Spleen (tissue), 11 donors: Measurements from ENCODE around the gene GDI1. TPM values are rescaled to one million over a fixed set of nuclear protein-coding genes. Genes with fewer than 3 reads are reported as not detected.

Source experiments
- DNase-seq: peaks from one replicate; pipeline ENCODE4 v3.0.0-alpha.2; 2020
- H3K27ac ChIP-seq, 8 donors: fragments of 200-600 bp; sonication (generic) in 7 of 8; 1 replicate in 4 of 8; 2 replicates in 4 of 8; pipeline versions ENCODE4 v1.5.0 to v1.8.0; 2016 to 2021; ENCODE audit warnings: inconsistent platforms in 4 of 8, mild to moderate bottlenecking in 4 of 8, moderate library complexity in 1 of 8
- H3K27me3 ChIP-seq, 7 donors: fragments of 200-600 bp; sonication (generic) in 6 of 7; replicated peaks in 1 of 7; 1 replicate in 4 of 7; 2 replicates in 3 of 7; pipeline versions ENCODE4 v1.5.0 to v1.8.0; 2016 to 2021; ENCODE audit warnings: inconsistent platforms in 3 of 7, mild to moderate bottlenecking in 1 of 7
- H3K36me3 ChIP-seq, 6 donors: fragments of 200-600 bp; sonication (generic) in 5 of 6; 1 replicate in 4 of 6; 2 replicates in 2 of 6; pipeline versions ENCODE4 v1.5.0 to v1.8.0; 2016 to 2021; ENCODE audit warnings: inconsistent platforms in 2 of 6
- H3K4me1 ChIP-seq, 6 donors: fragments of 200-600 bp; sonication (generic) in 5 of 6; 1 replicate in 3 of 6; 2 replicates in 3 of 6; pipeline versions ENCODE4 v1.5.0 to v1.8.0; 2016 to 2021; ENCODE audit warnings: inconsistent platforms in 3 of 6
- H3K4me3 ChIP-seq, 8 donors: fragments of 200-600 bp; sonication (generic) in 7 of 8; 1 replicate in 4 of 8; 2 replicates in 4 of 8; pipeline versions ENCODE4 v1.5.0 to v1.8.0; 2016 to 2021; ENCODE audit warnings: inconsistent platforms in 4 of 8, mild to moderate bottlenecking in 4 of 8, moderate library complexity in 2 of 8
- H3K9me3 ChIP-seq, 8 donors: fragments of 200-600 bp; sonication (generic) in 7 of 8; 1 replicate in 4 of 8; 2 replicates in 4 of 8; pipeline versions ENCODE4 v1.5.0 to v1.8.0; 2016 to 2021; ENCODE audit warnings: inconsistent platforms in 4 of 8
- POLR2A ChIP-seq, 3 donors: fragments of 450-650 bp; IDR thresholded peaks; one replicate each; pipeline ENCODE4 v1.5.1; 2017; ENCODE audit warnings: antibody characterized with exemption in 3 of 3, mild to moderate bottlenecking in 1 of 3
- POLR2AphosphoS5 ChIP-seq, 3 donors: sonication (generic); formaldehyde crosslinking; IDR thresholded peaks; one replicate each; pipeline ENCODE4 v1.5.1; 2017; ENCODE audit warnings: antibody characterized with exemption in 3 of 3
- WGBS, 5 donors: extraction: QIAGEN DNeasy Blood & Tissue Kit in 3 of 5; methylation state at CpG; one replicate each; pipeline versions ENCODE4 v1.1.5 to v1.1.7; 2013 to 2018; 5-methylcytosine and 5-hydroxymethylcytosine counted together
- intact Hi-C: fragments of 100-400 bp; cut with DNase I; formaldehyde crosslinking; loops from one replicate; pipeline ENCODE4 v1.15.0; 2023; ENCODE audit warnings: low total_unique reads
- polyA plus RNA-seq, 3 donors: library from polyadenylated mRNA; stranded (reverse); fragments of 200-250 nt; gene quantifications; one replicate each; pipeline ENCODE4 v1.2.1, GENCODE V29; 2013
- total RNA-seq, 7 donors: library from RNA; depleted of rRNA in 3 of 7; stranded (reverse); fragments of >200 nt in 3 of 7; fragmentation: NEBNext Ultra II Directional in 4 of 7; extraction: Animal tissue kit (Norgen Biotek cat#: 25700) in 4 of 7; gene quantifications; one replicate each; pipeline versions ENCODE4 v1.1.0 to v1.2.1, GENCODE V29; 2016 to 2021
- TF ChIP-seq, protein P1 (sequence below), 11 experiments: fragments of 200-600 bp in 7 of 11; fragments of 450-650 bp in 4 of 11; sonication (generic) in 4 of 11; IDR thresholded peaks in 8 of 11; conservative IDR thresholded peaks in 3 of 11; 1 replicate in 7 of 11; 2 replicates in 4 of 11; pipeline versions ENCODE4 v1.4.0 to v1.8.0; 2016 to 2021; ENCODE audit warnings: antibody characterized with exemption in 11 of 11, inconsistent platforms in 4 of 11, mild to moderate bottlenecking in 1 of 11
- donor health status: healthy with polysubstance abuse.
- donor health status: DM: no; HTN: no; CAD: no; lungs with moderate emphysema.
- donor health status: DM: no; HTN: no; CAD: no.
- donor health status: Bipolar disorder and iron deficiency.
- donor health status: healthy.
- donor health status: DM: no; HTN: no; CAD: no.
- donor health status: DM: yes; HTN: yes; CAD: no.

Gene GDI1
- total and polyA plus RNA-seq, 10 donors, result 56.2 to 137 (median 111) TPM

- peaks cover 0 to 47% (median 22%) of the 10 kb centered on the region in 6 donors for H3K4me1 ChIP-seq
- TF ChIP-seq POLR2A (IDR thresholded peaks at IDR 0.05), result peak in 1 of 3 donors; percentile 16
- TF ChIP-seq POLR2AphosphoS5 (IDR thresholded peaks at IDR 0.05), result peak; percentile 2 to 30 (median 3)
- TF ChIP-seq, protein P1, sequence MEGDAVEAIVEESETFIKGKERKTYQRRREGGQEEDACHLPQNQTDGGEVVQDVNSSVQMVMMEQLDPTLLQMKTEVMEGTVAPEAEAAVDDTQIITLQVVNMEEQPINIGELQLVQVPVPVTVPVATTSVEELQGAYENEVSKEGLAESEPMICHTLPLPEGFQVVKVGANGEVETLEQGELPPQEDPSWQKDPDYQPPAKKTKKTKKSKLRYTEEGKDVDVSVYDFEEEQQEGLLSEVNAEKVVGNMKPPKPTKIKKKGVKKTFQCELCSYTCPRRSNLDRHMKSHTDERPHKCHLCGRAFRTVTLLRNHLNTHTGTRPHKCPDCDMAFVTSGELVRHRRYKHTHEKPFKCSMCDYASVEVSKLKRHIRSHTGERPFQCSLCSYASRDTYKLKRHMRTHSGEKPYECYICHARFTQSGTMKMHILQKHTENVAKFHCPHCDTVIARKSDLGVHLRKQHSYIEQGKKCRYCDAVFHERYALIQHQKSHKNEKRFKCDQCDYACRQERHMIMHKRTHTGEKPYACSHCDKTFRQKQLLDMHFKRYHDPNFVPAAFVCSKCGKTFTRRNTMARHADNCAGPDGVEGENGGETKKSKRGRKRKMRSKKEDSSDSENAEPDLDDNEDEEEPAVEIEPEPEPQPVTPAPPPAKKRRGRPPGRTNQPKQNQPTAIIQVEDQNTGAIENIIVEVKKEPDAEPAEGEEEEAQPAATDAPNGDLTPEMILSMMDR (IDR thresholded peaks at IDR 0.05 in 8 of 11, conservative IDR thresholded peaks at IDR 0.05 in 3 of 11), result no peak
- H3K27me3 ChIP-seq, result no peaks in the 10 kb centered on the region
- 5 to 52% (median 20%) methylated on average over 30 to 53 of the region's 53 CpGs for WGBS, 5 donors
- peak overlapping the region; percentile 94 to 99 (median 98) for H3K27ac ChIP-seq
- H3K36me3 ChIP-seq, result peaks cover 0 to 33% (median 17%) of the 10 kb centered on the region in 6 donors
- DNase-seq, result peak; percentile 92
- intact Hi-C loops, result no loop called here
- H3K9me3 ChIP-seq, result no peaks in the 10 kb centered on the region
- H3K4me3 ChIP-seq, result peak overlapping the region; percentile 6 to 72 (median 57)
Observed at GRCh38 chrX:154396973-154397887, 39.7 kb upstream of the GDI1 start.

DNA sequence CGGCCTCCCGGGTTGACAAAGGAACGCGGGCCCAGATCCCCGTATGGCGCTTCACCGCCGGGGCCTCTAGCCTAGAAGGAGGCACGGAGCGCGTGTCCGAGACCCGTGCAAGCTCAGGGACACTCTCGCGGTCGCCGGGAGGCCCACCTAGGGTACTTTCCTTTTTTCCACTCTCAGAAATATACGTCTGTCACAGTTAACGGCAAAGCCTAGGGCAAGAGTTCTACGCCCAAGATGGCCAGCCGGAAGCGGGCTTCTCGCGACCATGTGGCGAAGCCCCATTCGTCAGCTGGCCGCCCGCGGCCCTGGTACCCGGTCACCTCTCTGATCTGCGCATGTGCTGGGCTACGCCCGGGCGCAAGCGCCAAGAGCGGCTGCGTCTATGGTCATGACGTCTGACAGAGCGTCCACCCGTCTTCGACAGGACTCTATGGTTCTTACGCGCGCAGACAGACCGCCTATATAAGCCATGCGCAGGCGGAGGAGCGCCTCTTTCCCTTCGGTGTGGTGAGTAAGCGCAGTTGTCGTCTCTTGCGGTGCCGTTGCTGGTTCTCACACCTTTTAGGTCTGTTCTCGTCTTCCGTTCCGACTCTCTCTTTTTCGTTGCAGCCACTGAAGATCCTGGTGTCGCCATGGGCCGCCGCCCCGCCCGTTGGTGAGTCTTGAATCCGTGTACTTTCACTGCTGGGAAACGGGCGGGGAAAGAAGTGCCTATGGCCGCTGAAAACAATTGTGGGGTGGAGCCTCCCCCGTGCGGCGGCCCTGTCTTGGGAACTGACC is 38.9 kb upstream of the GDI1 start, which contains the start of gene RPL10:
Gene RPL10 (plus strand): TSS at position 490 of the 780 bp plus-strand sequence. CDS start 143 bp downstream, at position 633.
- TF ChIP-seq POLR2AphosphoS5 (IDR thresholded peaks at IDR 0.05), result peak; percentile 96 to 100 (median 97)
- TF ChIP-seq POLR2A (IDR thresholded peaks at IDR 0.05), result peak; percentile 59 to 88 (median 83)
- TF ChIP-seq, protein P1 (IDR thresholded peaks at IDR 0.05 in 8 of 11, conservative IDR thresholded peaks at IDR 0.05 in 3 of 11), result no peak
- no peaks in the 10 kb centered on the region for H3K27me3 ChIP-seq
- peak within 1 kb of the TSS; percentile 49 to 72 (median 57) for H3K4me3 ChIP-seq
- peak; percentile 97 for DNase-seq
- H3K9me3 ChIP-seq, result no peaks in the 10 kb centered on the region
- H3K27ac ChIP-seq, result peak within 1 kb of the TSS; percentile 94 to 99 (median 98)
- intact Hi-C loops, result no loop called here
- 0 to 58% (median 0%) methylated on average over 50 to 69 of the region's 69 CpGs for WGBS, 5 donors
- H3K36me3 ChIP-seq, result peaks cover 0 to 42% (median 17%) of the 10 kb centered on the region in 6 donors
- H3K4me1 ChIP-seq, result peaks cover 0 to 47% (median 22%) of the 10 kb centered on the region in 6 donors

GRCh38 chrX:154398668-154399526 is 38.1 kb upstream of the GDI1 start:
- Histone ChIP-seq H3K36me3 (peaks cover 0 to 48% (median 19%) of the 10 kb centered on the region in 6 donors), H3K4me1 (peaks cover 0 to 47% (median 22%) of the 10 kb centered on the region in 6 donors), H3K4me3 (peak overlapping the region; percentile 49 to 72 (median 57)), H3K9me3 (no peaks in the 10 kb centered on the region), H3K27me3 (no peaks in the 10 kb centered on the region), H3K27ac (peak overlapping the region; percentile 94 to 99 (median 98))
- intact Hi-C loops, result no loop called here
- TF ChIP-seq, protein P1 (IDR thresholded peaks at IDR 0.05 in 8 of 11, conservative IDR thresholded peaks at IDR 0.05 in 3 of 11), result peak; percentile 82 to 94 (median 92)
- no peak for TF ChIP-seq POLR2A (IDR thresholded peaks at IDR 0.05)
- 1 to 44% (median 4%) methylated on average over 26 to 49 of the region's 49 CpGs for WGBS, 5 donors
- DNase-seq, result peak; percentile 95
